Umbilical cord (tissue), 2 donors: ENCODE results near the gene BRD3OS. TPM values are rescaled to one million over a fixed set of nuclear protein-coding genes. Genes with fewer than 3 reads are reported as not detected.
"Not testable (repeated sequence)": the region's sequence is repeated elsewhere in the genome, so short reads cannot be mapped to it uniquely, and the experiment has no call there.

Experiments used
- DNase-seq: peaks from one replicate; pipeline ENCODE4 v3.0.0-alpha.2; 2015; ENCODE audit warnings: low spot score
- total RNA-seq: library from RNA; depleted of rRNA; stranded (reverse); fragments of >200 nt; gene quantifications from one replicate; pipeline ENCODE4 v1.2.3, GENCODE V29; 2014; ENCODE audit warnings: low replicate concordance; ENCODE audit not compliant: insufficient read depth

Gene BRD3OS
- total RNA-seq, 1 donor from 2014 or later = 11.1 TPM

DNA sequence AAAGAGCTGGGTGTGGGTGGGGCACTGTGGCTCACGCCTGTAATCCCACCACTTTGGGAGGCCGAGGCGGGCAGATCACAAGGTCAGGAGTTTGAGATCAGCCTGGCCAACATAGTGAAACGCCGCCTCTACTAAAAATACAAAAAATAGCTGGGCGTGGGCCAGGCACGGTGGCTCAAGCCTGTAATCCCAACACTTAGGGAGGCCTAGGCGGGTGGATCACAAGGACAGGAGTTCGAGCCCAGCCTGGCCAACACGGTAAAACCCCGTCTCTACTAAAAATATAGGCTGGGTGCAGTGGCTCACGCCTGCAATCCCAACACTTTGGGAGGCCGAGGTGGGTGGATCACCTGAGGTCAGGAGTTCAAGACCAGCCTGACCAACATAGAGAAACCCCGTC is 36.5 kb upstream of the BRD3OS start:
- not testable (repeated sequence) for DNase-seq

- DNase-seq = no peak
These were observed 35.5 kb upstream of the BRD3OS start for GRCh38 chr9:133989625-133990365.

- peak; percentile 71 for DNase-seq
These were observed 34.7 kb upstream of the BRD3OS start for GRCh38 chr9:133990366-133991213.

DNA sequence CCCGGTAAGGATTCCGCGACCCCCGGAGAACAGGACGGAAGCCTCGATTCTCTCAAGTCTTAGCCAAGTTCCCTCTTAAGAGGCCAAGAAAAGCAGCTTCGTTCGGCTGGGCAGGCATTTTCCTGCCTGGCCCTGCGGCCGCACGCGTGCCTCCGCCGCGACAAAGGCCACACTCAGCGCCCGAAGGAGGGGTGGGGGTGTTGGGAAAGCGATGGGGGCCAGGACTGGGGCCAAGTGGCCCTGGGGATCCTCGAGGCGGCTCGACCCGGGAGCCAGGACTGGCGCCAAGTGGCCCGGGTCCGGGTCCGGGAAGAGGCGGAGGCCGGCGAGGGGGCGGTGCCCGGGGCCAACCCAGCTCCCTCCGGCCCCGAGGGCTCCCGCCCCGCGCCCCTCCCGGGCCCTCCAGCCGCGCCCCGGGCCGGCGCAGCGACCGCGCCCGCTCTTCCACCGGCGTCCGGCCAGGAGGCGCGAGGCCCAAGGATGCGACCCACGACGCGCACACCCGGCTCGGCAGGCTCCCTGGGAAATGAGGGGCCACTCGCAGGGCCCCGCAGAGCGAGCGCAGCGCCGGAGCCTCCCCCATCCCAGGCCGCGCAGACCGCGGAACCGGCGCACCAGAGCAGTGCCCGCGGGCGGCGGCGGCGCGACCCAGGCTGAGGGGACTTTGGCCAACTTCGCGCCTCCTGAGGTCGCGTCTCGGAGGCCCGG is 33.9 kb upstream of the BRD3OS start:
- DNase-seq = no peak

DNA sequence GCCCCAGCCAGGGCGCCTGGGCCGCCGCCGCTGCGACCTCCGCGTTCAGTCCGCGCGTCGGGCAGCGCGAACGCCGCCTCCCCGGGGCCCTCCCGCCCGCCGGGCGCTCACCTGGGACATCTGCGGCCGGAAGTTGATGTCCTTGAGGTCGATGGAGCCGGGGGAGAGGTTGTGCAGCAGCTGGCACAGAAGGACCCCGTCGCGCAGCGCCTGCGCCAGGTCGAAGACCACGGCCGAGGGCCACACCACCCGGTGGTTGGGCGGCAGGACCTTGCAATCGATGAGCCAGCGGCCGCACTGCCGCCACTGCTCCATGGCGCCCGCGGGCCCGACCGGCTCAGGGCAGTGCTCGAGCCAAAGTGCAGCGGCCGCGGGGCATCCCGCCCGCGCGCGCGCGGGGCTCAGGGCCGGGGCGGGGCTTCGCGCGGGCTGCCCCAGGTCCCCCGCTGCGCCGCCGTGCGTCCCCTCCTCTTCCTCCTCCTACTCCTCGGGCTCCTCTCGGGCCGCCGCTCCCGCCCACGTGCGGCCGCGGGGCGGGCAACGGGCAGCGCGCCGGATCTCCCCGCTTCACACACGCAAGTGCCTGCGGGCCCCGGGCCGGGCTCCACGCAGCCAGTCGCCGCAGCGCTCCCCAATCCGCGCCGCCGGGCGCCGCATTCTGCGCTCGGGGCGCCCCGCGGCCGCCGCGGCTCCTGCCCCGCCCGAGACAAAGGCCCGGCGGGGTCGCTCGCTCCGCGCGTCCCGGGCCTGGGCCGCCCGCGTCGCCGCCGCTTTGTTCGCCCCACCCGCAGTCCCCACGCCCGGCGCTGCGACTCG is 33.1 kb upstream of the BRD3OS start, which contains the start of gene VAV2:
TSS of gene VAV2 (minus strand) at position 361 of the 816 bp plus-strand sequence. CDS start at position 315, 46 bp downstream.
- DNase-seq = peak; percentile 69

DNA sequence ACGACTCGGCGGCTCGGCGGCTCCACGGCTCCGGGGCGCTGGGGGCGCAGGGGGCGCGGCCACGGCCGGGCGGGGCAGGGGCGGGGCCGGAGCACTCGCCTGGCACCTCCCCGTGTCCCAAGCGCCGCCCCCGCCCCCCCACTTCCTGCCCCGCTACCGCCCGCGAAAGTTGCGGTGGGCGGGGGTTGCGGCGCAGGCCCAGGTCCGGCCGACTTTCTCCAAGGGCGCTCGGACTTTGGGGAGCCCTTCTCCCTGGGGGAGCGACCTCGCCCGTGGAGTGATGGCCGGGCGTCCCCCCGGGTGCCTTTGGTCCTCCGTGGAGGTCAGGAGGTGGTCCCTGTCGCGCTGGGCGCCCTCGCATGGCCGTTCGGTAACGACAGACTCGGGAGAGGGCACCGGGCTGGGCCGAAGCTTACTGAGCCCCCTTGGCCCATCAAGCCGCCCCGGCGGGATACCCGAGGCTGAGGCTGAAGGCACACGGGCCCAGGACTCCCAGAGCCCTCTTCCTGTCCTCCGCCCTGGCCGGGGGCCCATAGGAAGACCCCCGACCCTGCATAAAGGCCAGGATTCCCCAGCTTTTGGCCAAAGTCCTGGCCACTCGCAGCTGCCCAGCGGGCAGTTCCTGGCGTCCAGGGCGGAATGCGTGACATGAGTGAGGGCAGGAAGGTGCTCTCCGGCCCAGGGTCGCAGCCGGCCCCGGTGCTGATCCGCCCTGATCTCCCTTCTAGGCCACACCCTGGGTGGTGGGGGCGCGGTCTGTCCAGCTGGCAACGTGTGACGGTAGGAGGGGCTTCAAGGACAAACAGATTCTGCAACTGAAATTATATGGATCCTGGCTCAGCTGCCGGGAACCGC is 32.3 kb upstream of the BRD3OS start:
- peak; percentile 90 for DNase-seq

- no peak for DNase-seq
These were observed 31.5 kb upstream of the BRD3OS start for GRCh38 chr9:133993635-133994253.

DNA sequence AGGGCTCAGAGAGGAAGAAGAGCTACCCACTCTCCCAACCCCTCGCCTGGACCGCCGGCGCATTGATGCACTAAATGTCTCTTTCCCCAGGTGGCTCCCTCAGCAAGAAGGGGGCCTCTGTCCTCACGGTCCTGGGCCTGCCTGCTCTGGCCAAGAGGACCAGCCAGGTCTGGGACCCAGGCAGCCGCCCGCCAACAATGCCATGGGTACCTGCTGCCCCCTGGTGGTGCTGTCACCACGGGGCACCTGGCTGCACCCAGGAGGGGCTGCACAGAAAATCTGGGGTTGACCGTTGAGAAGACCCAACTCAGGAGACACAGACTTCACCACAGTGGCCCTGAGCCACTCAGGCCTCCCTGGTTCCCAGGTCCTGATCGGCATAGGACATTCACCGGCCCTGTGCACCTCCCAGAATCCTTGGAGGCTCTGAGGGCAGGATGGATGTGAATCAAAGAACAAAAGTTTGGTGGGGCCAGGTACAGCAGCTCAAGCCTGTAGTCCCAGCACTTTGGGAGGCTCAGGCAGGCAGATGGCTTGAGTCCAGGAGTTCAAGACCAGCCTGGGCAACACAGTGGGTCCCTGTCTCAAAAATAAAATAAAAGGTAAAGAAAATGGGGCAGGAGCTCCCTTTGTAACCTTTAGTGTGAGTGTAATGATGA is 30.8 kb upstream of the BRD3OS start:
- peak; percentile 76 for DNase-seq

GRCh38 chr9:133995012-133995896 is 30.0 kb upstream of the BRD3OS start:
- DNase-seq = no peak

DNA sequence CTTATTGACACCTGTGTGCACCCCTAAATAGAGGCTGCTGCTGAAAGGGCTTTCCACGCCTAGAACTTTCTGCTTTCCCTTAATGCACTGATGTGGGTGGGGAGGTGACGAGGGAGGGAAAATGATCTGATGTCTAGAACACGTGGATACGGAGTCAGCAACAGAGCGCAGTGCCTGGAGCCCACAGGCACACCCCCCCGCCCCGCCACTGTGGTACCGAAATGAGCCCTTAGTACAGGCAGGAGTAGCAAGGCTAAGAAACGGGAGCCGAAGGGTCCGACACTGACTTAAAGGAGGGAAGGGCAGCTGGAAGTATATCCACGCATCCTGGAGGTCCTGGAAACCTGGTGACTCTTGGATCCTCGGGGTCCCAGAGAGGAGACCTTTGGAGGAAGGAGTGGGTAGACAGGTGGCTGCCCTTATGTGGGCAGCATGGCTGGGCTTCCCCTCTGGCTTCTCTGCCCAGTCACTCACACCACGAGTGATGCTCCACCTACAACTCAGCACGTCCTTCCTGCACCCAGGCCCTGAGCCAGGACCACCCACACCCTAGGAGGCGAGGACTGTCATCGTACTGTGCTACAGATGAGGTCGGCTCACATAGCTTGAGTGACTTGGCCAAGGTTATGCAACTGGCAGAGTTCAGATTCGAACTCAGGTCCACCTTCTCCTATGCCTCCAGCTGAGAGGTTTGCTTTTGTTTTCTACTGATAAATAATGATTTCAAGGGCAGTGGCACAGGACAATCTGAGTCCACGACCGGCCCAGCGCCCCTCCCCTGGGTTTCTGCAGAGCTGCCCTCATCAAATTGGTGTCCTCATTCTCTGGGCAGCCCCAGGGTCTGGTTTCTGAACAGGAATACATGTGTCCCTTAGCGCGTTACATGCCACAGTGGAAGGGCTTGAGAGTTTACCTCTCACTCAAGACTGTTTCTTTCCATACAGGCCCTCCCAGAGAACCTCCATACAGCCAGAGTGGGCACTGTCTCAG is 28.5 kb upstream of the BRD3OS start:
- DNase-seq = no peak

GRCh38 chr9:133997584-133997983 is 27.7 kb upstream of the BRD3OS start:
- DNase-seq = no peak

- DNase-seq = no peak
These were observed 26.2 kb upstream of the BRD3OS start for GRCh38 chr9:133998915-133999595.

DNA sequence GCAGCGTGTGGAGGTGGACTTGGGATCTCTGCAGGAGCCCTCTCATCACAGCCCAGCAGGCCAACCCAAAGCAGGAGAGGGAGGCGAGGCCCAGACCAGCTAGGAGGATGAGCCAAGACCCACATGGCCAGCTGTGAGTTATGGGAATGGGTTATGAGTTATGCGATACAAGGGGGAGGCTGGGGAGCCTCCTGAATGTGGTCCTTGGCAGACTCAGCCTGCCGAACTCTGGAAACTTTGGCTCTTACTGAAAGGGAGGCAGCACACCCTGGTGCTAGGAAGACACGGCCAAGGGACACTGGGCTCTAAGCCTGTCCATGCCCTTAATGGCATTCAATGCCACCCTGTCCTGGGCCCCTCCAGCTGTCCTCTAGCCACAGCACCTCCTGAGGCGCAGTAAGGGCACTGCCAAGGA is 25.4 kb upstream of the BRD3OS start:
- no peak for DNase-seq

GRCh38 chr9:134002796-134003195 is 22.5 kb upstream of the BRD3OS start:
- DNase-seq = no peak

DNA sequence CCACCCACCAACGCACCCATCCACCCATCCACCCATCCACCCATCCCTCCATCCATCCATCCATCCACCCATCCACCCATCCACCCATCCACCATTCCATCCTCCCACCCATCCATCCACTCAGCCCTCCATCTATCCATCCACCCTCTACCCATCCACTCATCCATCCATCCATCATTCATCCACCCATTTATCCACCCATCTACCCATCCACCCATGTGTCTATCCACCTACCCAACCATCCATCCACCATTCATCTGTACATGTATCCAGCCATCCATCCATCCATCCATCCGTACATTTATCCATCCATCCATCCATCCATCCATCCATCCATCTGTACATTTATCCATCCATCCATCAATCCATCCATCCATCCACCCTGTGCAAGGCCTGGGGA is 22.0 kb upstream of the BRD3OS start:
- DNase-seq = no peak

- DNase-seq = no peak
These were observed 21.0 kb upstream of the BRD3OS start for GRCh38 chr9:134004131-134004873.
